ENCODE data around the gene PRMT3. TPM values are rescaled to one million over a fixed set of nuclear protein-coding genes. Genes with fewer than 3 reads are reported as not detected.

The PRMT3 gene
- total and polyA plus RNA-seq, 12 donors, result 7.6 to 23.4 (median 15.0) TPM

DNA sequence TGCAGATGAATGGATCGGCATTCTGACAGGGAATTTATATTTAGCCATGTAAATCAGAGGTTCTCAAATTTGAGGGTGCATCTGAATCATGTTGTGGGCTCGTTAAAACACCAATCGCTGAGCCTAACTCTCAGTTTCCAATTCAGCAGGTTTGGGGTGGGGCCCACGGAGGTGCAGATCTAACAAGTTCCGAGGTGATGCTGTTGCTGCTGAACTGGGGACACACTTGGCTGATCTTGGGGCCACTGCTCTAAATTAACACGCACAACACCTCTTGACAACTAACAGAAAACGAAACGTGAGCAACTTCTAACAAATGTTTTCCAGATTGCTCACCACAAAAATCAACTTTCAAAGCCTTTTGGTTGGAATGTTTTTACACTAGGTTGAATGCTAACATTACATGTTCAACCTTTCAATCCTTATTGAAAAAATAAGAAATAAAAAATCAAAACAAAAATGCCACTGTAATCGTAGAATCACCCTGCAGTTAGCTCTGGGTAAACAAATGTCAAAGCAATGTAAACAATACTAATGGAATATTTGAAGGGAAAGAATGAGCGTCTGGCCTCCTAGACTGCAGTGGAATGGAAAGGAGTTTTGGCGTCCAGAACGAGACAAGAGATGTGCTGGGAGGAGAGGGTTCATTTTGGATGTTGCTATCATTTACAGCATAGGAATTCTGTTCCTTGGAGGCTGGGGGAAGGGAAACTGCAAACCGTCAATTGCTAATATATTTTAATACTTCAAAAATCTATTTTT is 143.6 kb downstream of the PRMT3 start:
- no peaks in the 10 kb centered on the region for H3K27me3 ChIP-seq
- intact Hi-C loops (cut with DNase I), result no loop called here
- H3K4me3 ChIP-seq, result no peak overlapping the region
- H3K4me1 ChIP-seq (replicated peaks in 1 of 2), result no peaks in the 10 kb centered on the region
- no peak overlapping the region for H3K27ac ChIP-seq
- DNase-seq, result no peak
- H3K36me3 ChIP-seq (replicated peaks in 1 of 2), result no peaks in the 10 kb centered on the region
- WGBS, 4 donors, result 41 to 53% (median 49%) methylated on average over 13 of the region's 13 CpGs
- no peaks in the 10 kb centered on the region for H3K9me3 ChIP-seq (replicated peaks in 1 of 3)
- TF ChIP-seq, protein P1, sequence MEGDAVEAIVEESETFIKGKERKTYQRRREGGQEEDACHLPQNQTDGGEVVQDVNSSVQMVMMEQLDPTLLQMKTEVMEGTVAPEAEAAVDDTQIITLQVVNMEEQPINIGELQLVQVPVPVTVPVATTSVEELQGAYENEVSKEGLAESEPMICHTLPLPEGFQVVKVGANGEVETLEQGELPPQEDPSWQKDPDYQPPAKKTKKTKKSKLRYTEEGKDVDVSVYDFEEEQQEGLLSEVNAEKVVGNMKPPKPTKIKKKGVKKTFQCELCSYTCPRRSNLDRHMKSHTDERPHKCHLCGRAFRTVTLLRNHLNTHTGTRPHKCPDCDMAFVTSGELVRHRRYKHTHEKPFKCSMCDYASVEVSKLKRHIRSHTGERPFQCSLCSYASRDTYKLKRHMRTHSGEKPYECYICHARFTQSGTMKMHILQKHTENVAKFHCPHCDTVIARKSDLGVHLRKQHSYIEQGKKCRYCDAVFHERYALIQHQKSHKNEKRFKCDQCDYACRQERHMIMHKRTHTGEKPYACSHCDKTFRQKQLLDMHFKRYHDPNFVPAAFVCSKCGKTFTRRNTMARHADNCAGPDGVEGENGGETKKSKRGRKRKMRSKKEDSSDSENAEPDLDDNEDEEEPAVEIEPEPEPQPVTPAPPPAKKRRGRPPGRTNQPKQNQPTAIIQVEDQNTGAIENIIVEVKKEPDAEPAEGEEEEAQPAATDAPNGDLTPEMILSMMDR (IDR thresholded peaks at IDR 0.05), result no peak
- TF ChIP-seq POLR2A (IDR thresholded peaks at IDR 0.05), result no peak

DNA sequence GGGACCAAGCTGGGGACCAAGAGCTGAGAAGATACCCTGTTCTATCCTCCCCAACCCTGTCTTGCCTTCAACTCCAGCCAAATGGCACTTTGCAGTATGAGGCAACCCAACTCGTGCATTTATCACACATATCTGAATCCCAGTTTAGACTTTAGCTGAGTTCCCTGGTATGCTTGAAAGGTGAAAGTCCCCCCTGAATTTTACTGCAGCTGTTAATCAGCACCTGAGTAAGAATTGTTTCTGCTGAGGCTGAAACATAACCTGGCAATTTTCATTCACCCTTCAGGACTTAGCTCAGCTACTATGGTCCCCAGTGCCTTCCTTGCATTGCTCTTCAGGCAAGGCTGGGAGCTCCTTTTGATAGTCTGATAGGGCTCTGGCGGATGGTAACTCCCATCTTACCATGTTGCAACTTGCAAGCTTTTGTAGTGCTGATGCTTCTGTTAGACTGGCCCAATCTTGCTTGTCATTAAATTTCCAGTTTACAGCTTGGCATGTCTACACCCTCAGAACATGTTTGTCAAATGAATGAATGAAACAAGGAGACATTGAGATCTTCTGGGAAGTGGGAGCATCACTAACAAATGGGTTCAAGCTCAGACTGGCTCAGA is 147.9 kb downstream of the PRMT3 start:
- Histone ChIP-seq H3K4me3 (no peak overlapping the region), H3K27ac (no peak overlapping the region), H3K4me1 (replicated peaks in 1 of 2) (no peaks in the 10 kb centered on the region), H3K9me3 (replicated peaks in 1 of 3) (no peaks in the 10 kb centered on the region), H3K27me3 (no peaks in the 10 kb centered on the region), H3K36me3 (replicated peaks in 1 of 2) (no peaks in the 10 kb centered on the region)
- WGBS, 4 donors, result 40 to 58% (median 50%) methylated on average over 2 of the region's 2 CpGs
- TF ChIP-seq, protein P1 (IDR thresholded peaks at IDR 0.05), result no peak
- intact Hi-C loops (cut with DNase I), result no loop called here
- DNase-seq, result no peak

DNA sequence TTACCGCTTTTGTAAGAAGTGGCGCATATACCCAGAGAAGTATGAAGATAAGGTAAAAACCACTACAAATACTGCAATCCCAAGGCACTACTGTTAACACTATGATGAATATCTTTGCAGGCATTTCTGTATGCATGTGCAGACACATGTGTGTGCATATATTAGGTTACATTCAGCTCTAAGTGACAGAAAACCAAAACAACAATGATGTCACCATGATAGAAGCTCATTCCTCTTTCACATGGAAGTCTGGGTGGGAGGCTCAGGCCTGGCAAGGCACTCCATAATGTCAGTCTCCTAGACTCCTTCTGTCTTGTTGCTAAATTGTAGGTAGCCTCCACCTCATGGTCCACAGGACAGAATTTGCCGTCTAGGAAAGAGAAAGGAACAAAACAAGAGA is 148.8 kb downstream of the PRMT3 start:
- Histone ChIP-seq H3K9me3 (replicated peaks in 1 of 3) (no peaks in the 10 kb centered on the region), H3K36me3 (replicated peaks in 1 of 2) (no peaks in the 10 kb centered on the region), H3K27me3 (no peaks in the 10 kb centered on the region), H3K27ac (no peak overlapping the region), H3K4me3 (no peak overlapping the region), H3K4me1 (replicated peaks in 1 of 2) (no peaks in the 10 kb centered on the region)
- TF ChIP-seq, protein P1 (IDR thresholded peaks at IDR 0.05), result no peak
- intact Hi-C loops (cut with DNase I), result no loop called here
- no peak for DNase-seq
- WGBS, 4 donors, result 82 to 88% (median 86%) methylated on average over 3 of the region's 3 CpGs

DNA sequence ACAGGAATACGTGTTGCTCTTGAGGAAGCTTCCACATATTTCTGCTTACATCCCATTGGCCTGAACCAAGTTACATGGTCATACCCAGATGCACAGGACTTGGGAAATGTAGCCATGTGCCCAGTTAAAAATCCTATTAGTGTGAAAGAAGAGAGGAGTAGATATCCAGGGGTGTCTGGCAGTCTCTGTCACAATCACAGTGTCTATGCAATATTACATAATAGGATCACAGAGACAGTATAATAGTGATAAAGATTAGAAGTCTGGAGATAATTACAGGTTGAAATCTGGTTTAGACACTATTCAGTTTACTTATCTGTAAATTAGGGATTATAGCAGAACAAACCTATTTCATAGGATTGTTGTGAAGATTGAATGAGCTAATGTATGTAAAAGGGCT is 149.3 kb downstream of the PRMT3 start:
- TF ChIP-seq, protein P1 (IDR thresholded peaks at IDR 0.05), result no peak
- no peak for TF ChIP-seq POLR2A (IDR thresholded peaks at IDR 0.05)
- Histone ChIP-seq H3K4me3 (no peak overlapping the region), H3K4me1 (replicated peaks in 1 of 2) (no peaks in the 10 kb centered on the region), H3K27me3 (no peaks in the 10 kb centered on the region), H3K36me3 (replicated peaks in 1 of 2) (no peaks in the 10 kb centered on the region), H3K27ac (no peak overlapping the region), H3K9me3 (replicated peaks in 1 of 3) (no peaks in the 10 kb centered on the region)
- WGBS, 4 donors, result 29 to 52% (median 40%) methylated on average over 1 of the region's 1 CpG
- DNase-seq, result no peak
- intact Hi-C loops (cut with DNase I), result no loop called here

Measured in adrenal gland (tissue), 12 donors.